Measurements from ENCODE around the gene SLC16A11.
"Not testable (repeated sequence)": the region's sequence is repeated elsewhere in the genome, so short reads cannot be mapped to it uniquely, and the experiment has no call there.

SLC16A11 gene

GRCh38 chr17:7068268-7068667, 24.4 kb upstream of the SLC16A11 start:
- no peak for DNase-seq (ENCODE audit: low read depth)
- no peak for TF ChIP-seq CTCF (conservative IDR thresholded peaks at IDR 0.05; ENCODE audit: low read depth, low read length)
- no peak overlapping the region for H3K4me3 ChIP-seq (ENCODE audit: low read length)

GRCh38 chr17:7067198-7067597, 23.3 kb upstream of the SLC16A11 start:
- DNase-seq (ENCODE audit: low read depth), result no peak
- H3K4me3 ChIP-seq (ENCODE audit: low read length), result no peak overlapping the region
- no peak for TF ChIP-seq CTCF (conservative IDR thresholded peaks at IDR 0.05; ENCODE audit: low read depth, low read length)

- no peak for DNase-seq (ENCODE audit: low read depth)
- H3K4me3 ChIP-seq (ENCODE audit: low read length), result no peak overlapping the region
- TF ChIP-seq CTCF (conservative IDR thresholded peaks at IDR 0.05; ENCODE audit: low read depth, low read length), result no peak
Observed at GRCh38 chr17:7064261-7064660, 20.4 kb upstream of the SLC16A11 start.

GRCh38 chr17:7063518-7064094, 19.7 kb upstream of the SLC16A11 start:
- no peak overlapping the region for H3K4me3 ChIP-seq (ENCODE audit: low read length)
- TF ChIP-seq CTCF (conservative IDR thresholded peaks at IDR 0.05; ENCODE audit: low read depth, low read length), result no peak
- no peak for DNase-seq (ENCODE audit: low read depth)

GRCh38 chr17:7060165-7060891, 16.4 kb upstream of the SLC16A11 start:
- DNase-seq (ENCODE audit: low read depth), result peak; percentile 49
- no peak for TF ChIP-seq CTCF (conservative IDR thresholded peaks at IDR 0.05; ENCODE audit: low read depth, low read length)
- no peak overlapping the region for H3K4me3 ChIP-seq (ENCODE audit: low read length)

GRCh38 chr17:7058831-7059447, 15.0 kb upstream of the SLC16A11 start:
- no peak overlapping the region for H3K4me3 ChIP-seq (ENCODE audit: low read length)
- DNase-seq (ENCODE audit: low read depth), result no peak
- TF ChIP-seq CTCF (conservative IDR thresholded peaks at IDR 0.05; ENCODE audit: low read depth, low read length), result no peak

- no peak overlapping the region for H3K4me3 ChIP-seq (ENCODE audit: low read length)
- TF ChIP-seq CTCF (conservative IDR thresholded peaks at IDR 0.05; ENCODE audit: low read depth, low read length), result no peak
- no peak for DNase-seq (ENCODE audit: low read depth)
Observed at GRCh38 chr17:7056386-7056785, 12.5 kb upstream of the SLC16A11 start.

- not testable (repeated sequence) for DNase-seq (ENCODE audit: low read depth); H3K4me3 ChIP-seq (ENCODE audit: low read length)
Observed at GRCh38 chr17:7050583-7050982, 6.7 kb upstream of the SLC16A11 start.
